ENCODE results near the gene CMTM5. TPM values are rescaled to one million over a fixed set of nuclear protein-coding genes. Genes with fewer than 3 reads are reported as not detected.
A peak's percentile ranks its signal among the peaks of the same experiment; 100 is the strongest.

Gene CMTM5, protein sequence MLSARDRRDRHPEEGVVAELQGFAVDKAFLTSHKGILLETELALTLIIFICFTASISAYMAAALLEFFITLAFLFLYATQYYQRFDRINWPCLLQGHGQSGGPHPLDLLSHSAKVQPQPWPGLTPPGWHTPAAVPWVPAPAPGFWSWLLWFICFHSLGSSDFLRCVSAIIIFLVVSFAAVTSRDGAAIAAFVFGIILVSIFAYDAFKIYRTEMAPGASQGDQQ
- total RNA-seq (10 to 100 TPM in 1 of 7 donors, 1 to 10 TPM in 6; 2.1 to 13.0 (median 4.3) TPM), polyA plus RNA-seq (1 to 10 TPM; 1.3 to 4.1 (median 2.7) TPM)
- long read RNA-seq, donor 1, transcript CMTM5-203 (5 exons, 1,200 nt) = major isoform, 10 of 19 reads
- long read RNA-seq, donor 1, partial matches to known transcripts = 0 of 19 reads
- long read RNA-seq, donor 1, other reads (novel, unspliced or antisense) = 0 of 19 reads
- long read RNA-seq, donor 2, transcript CMTM5-203 (5 exons, 1,200 nt) = major isoform, 7 of 10 reads
- long read RNA-seq, donor 2, partial matches to known transcripts = 0 of 10 reads
- long read RNA-seq, donor 2, other reads (novel, unspliced or antisense) = 0 of 10 reads

GRCh38 chr14:23376482-23377197, at the start of gene CMTM5:
CMTM5 (plus strand) TSS chr14:23377046; CDS start chr14:23377252, 206 bp downstream.
- Histone ChIP-seq H3K36me3 (no peaks in the 10 kb centered on the region), H3K27me3 (replicated peaks in 1 of 7) (peaks cover 0 to 32% (median 0%) of the 10 kb centered on the region in 7 donors), H3K4me1 (peaks cover 0 to 11% (median 0%) of the 10 kb centered on the region in 6 donors), H3K4me3 (no peak within 1 kb of the TSS), H3K27ac (no peak within 1 kb of the TSS), H3K9me3 (no peaks in the 10 kb centered on the region)
- intact Hi-C loops (cut with DNase I; ENCODE audit: low total_unique reads) = loop anchor here (5.0 kb wide), 1 partner anchor 49 kb away; no protein-coding TSS in a partner anchor
- TF ChIP-seq POLR2A (IDR thresholded peaks at IDR 0.05) (no peak), POLR2AphosphoS5 (IDR thresholded peaks at IDR 0.05) (no peak)
- TF ChIP-seq, protein P1, sequence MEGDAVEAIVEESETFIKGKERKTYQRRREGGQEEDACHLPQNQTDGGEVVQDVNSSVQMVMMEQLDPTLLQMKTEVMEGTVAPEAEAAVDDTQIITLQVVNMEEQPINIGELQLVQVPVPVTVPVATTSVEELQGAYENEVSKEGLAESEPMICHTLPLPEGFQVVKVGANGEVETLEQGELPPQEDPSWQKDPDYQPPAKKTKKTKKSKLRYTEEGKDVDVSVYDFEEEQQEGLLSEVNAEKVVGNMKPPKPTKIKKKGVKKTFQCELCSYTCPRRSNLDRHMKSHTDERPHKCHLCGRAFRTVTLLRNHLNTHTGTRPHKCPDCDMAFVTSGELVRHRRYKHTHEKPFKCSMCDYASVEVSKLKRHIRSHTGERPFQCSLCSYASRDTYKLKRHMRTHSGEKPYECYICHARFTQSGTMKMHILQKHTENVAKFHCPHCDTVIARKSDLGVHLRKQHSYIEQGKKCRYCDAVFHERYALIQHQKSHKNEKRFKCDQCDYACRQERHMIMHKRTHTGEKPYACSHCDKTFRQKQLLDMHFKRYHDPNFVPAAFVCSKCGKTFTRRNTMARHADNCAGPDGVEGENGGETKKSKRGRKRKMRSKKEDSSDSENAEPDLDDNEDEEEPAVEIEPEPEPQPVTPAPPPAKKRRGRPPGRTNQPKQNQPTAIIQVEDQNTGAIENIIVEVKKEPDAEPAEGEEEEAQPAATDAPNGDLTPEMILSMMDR (IDR thresholded peaks at IDR 0.05 in 8 of 11, conservative IDR thresholded peaks at IDR 0.05 in 3 of 11) = no peak
- 64 to 73% (median 69%) methylated on average over 13 of the region's 13 CpGs for WGBS, 5 donors
- DNase-seq = no peak

DNA sequence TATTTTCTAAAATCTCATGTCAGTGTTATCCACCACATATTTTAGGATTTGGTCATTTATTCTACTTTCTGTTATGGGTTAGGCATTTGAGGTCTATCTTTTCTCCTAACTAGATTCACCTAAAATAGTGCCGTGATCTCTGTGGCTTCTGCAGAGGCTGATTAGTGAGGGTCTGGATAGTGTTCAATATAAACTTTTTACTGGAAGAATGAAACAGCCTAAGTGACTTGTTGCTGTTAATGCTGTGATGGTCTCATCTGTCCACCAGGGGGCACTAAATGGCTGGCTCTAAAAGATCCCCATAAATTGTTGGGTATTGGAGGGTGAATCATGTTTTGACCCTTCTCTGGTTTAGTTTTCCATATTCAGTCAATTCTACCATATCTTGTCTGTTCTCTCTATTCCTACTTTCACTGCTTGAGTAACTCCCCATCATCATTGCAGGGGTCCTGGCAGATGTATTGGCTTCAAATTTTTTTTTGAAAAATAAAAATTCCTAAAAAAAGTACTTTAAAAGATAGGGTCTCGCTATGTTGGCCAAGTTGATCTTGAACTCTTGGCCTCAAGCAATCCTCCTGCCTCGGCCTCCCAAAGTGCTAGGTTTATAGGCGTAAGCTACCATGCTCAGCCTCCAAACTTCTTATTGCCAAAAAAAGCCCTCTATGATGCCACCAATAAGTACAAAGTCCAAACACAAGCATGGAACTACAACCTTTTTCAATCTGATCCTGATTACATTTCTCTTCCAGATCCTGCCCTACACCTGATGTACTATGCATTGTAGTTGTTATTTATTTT, 48.7 kb upstream of the CMTM5 start:
- intact Hi-C loops (cut with DNase I; ENCODE audit: low total_unique reads) = loop anchor here (5.0 to 10.0 kb wide), 3 partner anchors 49 to 237 kb away; partner anchors contain the start of genes AP1G2, CMTM5 and NGDN
- Histone ChIP-seq H3K9me3 (no peaks in the 10 kb centered on the region), H3K27me3 (replicated peaks in 1 of 7) (no peaks in the 10 kb centered on the region), H3K27ac (no peak overlapping the region), H3K36me3 (peaks cover 8 to 37% (median 27%) of the 10 kb centered on the region in 6 donors), H3K4me3 (no peak overlapping the region), H3K4me1 (peaks cover 5 to 23% (median 13%) of the 10 kb centered on the region in 6 donors)
- no peak for DNase-seq
- TF ChIP-seq, protein P1 (IDR thresholded peaks at IDR 0.05 in 8 of 11, conservative IDR thresholded peaks at IDR 0.05 in 3 of 11) = peak; percentile 62 to 90 (median 86)
- TF ChIP-seq POLR2A (IDR thresholded peaks at IDR 0.05) = no peak
- 45 to 50% (median 47%) methylated on average over 4 of the region's 4 CpGs for WGBS, 5 donors

DNA sequence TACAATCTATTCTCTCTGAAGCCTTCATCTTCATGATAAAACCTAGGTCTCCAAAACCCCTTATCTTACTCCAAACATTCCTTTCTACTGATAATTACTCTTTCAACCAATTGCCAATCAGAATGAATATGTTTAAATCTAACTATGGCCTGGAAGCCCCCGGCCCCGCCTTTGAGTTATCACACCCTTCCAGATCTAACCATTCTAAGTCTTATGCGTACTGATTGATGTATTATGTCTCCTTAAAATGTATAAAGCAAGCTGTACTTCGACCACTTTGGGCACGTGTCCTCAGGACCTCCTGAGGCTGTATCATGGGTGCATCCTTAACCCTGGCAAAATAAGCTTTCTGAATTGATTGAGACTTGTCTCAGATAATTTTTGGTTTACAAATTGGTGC, 41.2 kb upstream of the CMTM5 start:
- no peaks in the 10 kb centered on the region for H3K36me3 ChIP-seq
- DNase-seq = no peak
- peaks cover 0 to 18% (median 6%) of the 10 kb centered on the region in 8 donors for H3K9me3 ChIP-seq
- H3K4me1 ChIP-seq = no peaks in the 10 kb centered on the region
- TF ChIP-seq POLR2AphosphoS5 (IDR thresholded peaks at IDR 0.05) (no peak), POLR2A (IDR thresholded peaks at IDR 0.05) (no peak)
- TF ChIP-seq, protein P1 (IDR thresholded peaks at IDR 0.05 in 8 of 11, conservative IDR thresholded peaks at IDR 0.05 in 3 of 11) = no peak
- WGBS, 5 donors = 83 to 88% (median 86%) methylated on average over 5 of the region's 5 CpGs
- H3K27ac ChIP-seq = no peak overlapping the region
- H3K4me3 ChIP-seq = no peak overlapping the region
- peaks cover 0 to 6% (median 0%) of the 10 kb centered on the region in 7 donors for H3K27me3 ChIP-seq (replicated peaks in 1 of 7)
- intact Hi-C loops (cut with DNase I; ENCODE audit: low total_unique reads) = no loop called here

Data from spleen (tissue), 13 donors.